ENCODE measurements around the gene PREX1.

PREX1 gene

GRCh38 chr20:48625136-48625900 lies 202.5 kb downstream of the PREX1 start:
- Histone ChIP-seq H3K27me3 (ENCODE audit: insufficient read depth, insufficient read length) (no peaks in the 10 kb centered on the region), H3K4me3 (ENCODE audit: insufficient read length, low read depth) (no peak overlapping the region), H3K9me3 (ENCODE audit: insufficient read depth, low read length) (no peaks in the 10 kb centered on the region), H3K9ac (ENCODE audit: insufficient read length, low read depth) (no peak overlapping the region), H3K36me3 (ENCODE audit: insufficient read depth, insufficient read length, low read length) (peaks cover 26% of the 10 kb centered on the region), H3K4me1 (ENCODE audit: insufficient read depth, insufficient read length) (peaks cover 15% of the 10 kb centered on the region)
- no peak for DNase-seq (ENCODE audit: low read depth, low spot score)
- TF ChIP-seq ZNF274 (IDR thresholded peaks at IDR 0.05; ENCODE audit: low read depth, low read length) (no peak), SUZ12 (IDR thresholded peaks at IDR 0.05; ENCODE audit: extremely low read depth, insufficient read depth, insufficient read length) (no peak), YY1 (IDR thresholded peaks at IDR 0.05; ENCODE audit: insufficient read depth, insufficient read length) (no peak)

GRCh38 chr20:48624315-48625020 lies 203.3 kb downstream of the PREX1 start:
- H3K36me3 ChIP-seq (ENCODE audit: insufficient read depth, insufficient read length, low read length), result peaks cover 26% of the 10 kb centered on the region
- no peak for DNase-seq (ENCODE audit: low read depth, low spot score)
- no peak overlapping the region for H3K4me3 ChIP-seq (ENCODE audit: insufficient read length, low read depth)
- TF ChIP-seq SUZ12 (IDR thresholded peaks at IDR 0.05; ENCODE audit: extremely low read depth, insufficient read depth, insufficient read length) (no peak), ZNF274 (IDR thresholded peaks at IDR 0.05; ENCODE audit: low read depth, low read length) (no peak), YY1 (IDR thresholded peaks at IDR 0.05; ENCODE audit: insufficient read depth, insufficient read length) (no peak)
- H3K9me3 ChIP-seq (ENCODE audit: insufficient read depth, low read length), result no peaks in the 10 kb centered on the region
- no peaks in the 10 kb centered on the region for H3K27me3 ChIP-seq (ENCODE audit: insufficient read depth, insufficient read length)
- peaks cover 22% of the 10 kb centered on the region for H3K4me1 ChIP-seq (ENCODE audit: insufficient read depth, insufficient read length)
- H3K9ac ChIP-seq (ENCODE audit: insufficient read length, low read depth), result no peak overlapping the region

DNA sequence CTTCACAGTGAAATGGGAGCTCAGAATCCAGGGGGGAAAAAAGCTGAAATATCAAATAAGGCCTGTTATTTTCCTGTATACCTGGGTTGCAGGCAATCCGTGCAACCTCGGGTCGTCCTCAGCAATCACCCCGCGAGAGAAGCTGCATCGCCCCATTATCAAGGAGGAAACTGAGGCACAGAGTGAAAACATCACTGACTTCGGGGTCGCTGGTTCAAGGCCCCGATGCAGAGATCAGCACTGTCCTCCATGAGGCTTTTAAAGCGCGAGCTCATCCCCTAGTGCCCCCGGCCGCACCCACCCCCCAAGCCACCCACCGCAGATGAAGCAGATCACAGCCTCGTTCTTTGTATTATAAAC lies 203.9 kb downstream of the PREX1 start:
- DNase-seq (ENCODE audit: low read depth, low spot score), result no peak
- H3K4me1 ChIP-seq (ENCODE audit: insufficient read depth, insufficient read length), result peaks cover 24% of the 10 kb centered on the region
- peaks cover 26% of the 10 kb centered on the region for H3K36me3 ChIP-seq (ENCODE audit: insufficient read depth, insufficient read length, low read length)
- TF ChIP-seq ZNF274 (IDR thresholded peaks at IDR 0.05; ENCODE audit: low read depth, low read length) (no peak), YY1 (IDR thresholded peaks at IDR 0.05; ENCODE audit: insufficient read depth, insufficient read length) (no peak), SUZ12 (IDR thresholded peaks at IDR 0.05; ENCODE audit: extremely low read depth, insufficient read depth, insufficient read length) (no peak)
- no peaks in the 10 kb centered on the region for H3K27me3 ChIP-seq (ENCODE audit: insufficient read depth, insufficient read length)
- no peaks in the 10 kb centered on the region for H3K9me3 ChIP-seq (ENCODE audit: insufficient read depth, low read length)
- H3K9ac ChIP-seq (ENCODE audit: insufficient read length, low read depth), result no peak overlapping the region
- H3K4me3 ChIP-seq (ENCODE audit: insufficient read length, low read depth), result no peak overlapping the region

DNA sequence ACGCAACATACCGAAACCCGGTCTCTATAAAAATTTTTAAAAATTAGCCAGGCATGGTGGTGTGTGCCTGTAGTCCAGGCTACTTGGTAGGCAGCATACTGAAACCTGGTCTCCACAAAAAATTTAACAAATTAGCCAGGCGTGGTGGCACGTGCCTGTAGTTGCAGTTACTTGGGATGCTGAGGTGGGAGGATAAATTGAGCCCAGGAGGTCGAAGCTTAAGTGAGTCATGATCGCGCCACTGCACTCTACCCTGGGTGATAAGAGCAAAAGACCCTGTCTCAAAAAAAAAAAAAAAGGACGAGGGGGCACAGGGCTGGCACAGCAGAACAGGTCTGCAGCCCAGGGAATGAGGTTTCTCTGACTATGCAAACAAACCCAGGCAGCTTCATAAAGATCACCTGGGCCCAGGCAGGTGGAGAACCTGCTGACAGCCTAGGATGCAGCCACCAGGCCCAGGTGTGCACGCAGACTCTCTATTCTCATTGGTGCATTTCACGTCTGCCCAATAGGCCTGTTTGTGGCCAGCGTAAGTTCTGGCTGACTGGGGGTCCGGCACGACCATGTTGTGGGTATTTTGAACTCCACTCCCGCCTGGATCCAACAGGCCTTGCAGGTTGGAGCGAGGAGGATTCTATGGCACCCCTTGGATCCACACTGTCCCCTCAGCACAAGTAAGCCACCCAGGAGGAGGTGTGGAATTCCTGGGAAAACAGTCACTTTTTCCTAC lies 204.5 kb downstream of the PREX1 start:
- Histone ChIP-seq H3K9ac (ENCODE audit: insufficient read length, low read depth) (peak overlapping the region; percentile 17), H3K36me3 (ENCODE audit: insufficient read depth, insufficient read length, low read length) (peaks cover 26% of the 10 kb centered on the region), H3K4me1 (ENCODE audit: insufficient read depth, insufficient read length) (peaks cover 24% of the 10 kb centered on the region), H3K9me3 (ENCODE audit: insufficient read depth, low read length) (no peaks in the 10 kb centered on the region), H3K27me3 (ENCODE audit: insufficient read depth, insufficient read length) (no peaks in the 10 kb centered on the region), H3K4me3 (ENCODE audit: insufficient read length, low read depth) (no peak overlapping the region)
- DNase-seq (ENCODE audit: low read depth, low spot score), result no peak
- TF ChIP-seq YY1 (IDR thresholded peaks at IDR 0.05; ENCODE audit: insufficient read depth, insufficient read length) (no peak), SUZ12 (IDR thresholded peaks at IDR 0.05; ENCODE audit: extremely low read depth, insufficient read depth, insufficient read length) (no peak), ZNF274 (IDR thresholded peaks at IDR 0.05; ENCODE audit: low read depth, low read length) (no peak)

DNA sequence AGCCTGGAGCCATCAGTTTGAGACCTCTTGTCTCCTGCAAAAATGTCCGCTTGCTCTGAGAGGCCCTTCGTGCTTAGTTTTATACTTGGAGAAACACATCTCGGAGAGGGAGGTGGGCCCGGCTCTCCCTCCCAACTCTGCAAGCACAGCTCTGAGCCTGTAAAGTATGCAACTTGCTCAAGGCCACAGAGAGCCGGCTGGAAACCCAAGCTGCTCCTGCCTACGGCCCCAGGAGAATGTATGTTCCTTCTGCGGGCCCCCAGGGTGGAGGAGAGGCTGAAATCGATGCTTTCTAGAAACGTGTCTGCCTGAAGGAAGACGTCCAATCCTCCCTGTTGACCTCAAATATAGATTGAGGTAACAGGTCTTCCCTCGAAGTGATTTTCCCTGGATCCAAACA lies 205.4 kb downstream of the PREX1 start:
- Histone ChIP-seq H3K27me3 (ENCODE audit: insufficient read depth, insufficient read length) (no peaks in the 10 kb centered on the region), H3K4me3 (ENCODE audit: insufficient read length, low read depth) (no peak overlapping the region), H3K36me3 (ENCODE audit: insufficient read depth, insufficient read length, low read length) (peaks cover 23% of the 10 kb centered on the region), H3K9ac (ENCODE audit: insufficient read length, low read depth) (no peak overlapping the region), H3K4me1 (ENCODE audit: insufficient read depth, insufficient read length) (peaks cover 24% of the 10 kb centered on the region), H3K9me3 (ENCODE audit: insufficient read depth, low read length) (no peaks in the 10 kb centered on the region)
- TF ChIP-seq SUZ12 (IDR thresholded peaks at IDR 0.05; ENCODE audit: extremely low read depth, insufficient read depth, insufficient read length) (no peak), ZNF274 (IDR thresholded peaks at IDR 0.05; ENCODE audit: low read depth, low read length) (no peak), YY1 (IDR thresholded peaks at IDR 0.05; ENCODE audit: insufficient read depth, insufficient read length) (no peak)
- no peak for DNase-seq (ENCODE audit: low read depth, low spot score)

DNA sequence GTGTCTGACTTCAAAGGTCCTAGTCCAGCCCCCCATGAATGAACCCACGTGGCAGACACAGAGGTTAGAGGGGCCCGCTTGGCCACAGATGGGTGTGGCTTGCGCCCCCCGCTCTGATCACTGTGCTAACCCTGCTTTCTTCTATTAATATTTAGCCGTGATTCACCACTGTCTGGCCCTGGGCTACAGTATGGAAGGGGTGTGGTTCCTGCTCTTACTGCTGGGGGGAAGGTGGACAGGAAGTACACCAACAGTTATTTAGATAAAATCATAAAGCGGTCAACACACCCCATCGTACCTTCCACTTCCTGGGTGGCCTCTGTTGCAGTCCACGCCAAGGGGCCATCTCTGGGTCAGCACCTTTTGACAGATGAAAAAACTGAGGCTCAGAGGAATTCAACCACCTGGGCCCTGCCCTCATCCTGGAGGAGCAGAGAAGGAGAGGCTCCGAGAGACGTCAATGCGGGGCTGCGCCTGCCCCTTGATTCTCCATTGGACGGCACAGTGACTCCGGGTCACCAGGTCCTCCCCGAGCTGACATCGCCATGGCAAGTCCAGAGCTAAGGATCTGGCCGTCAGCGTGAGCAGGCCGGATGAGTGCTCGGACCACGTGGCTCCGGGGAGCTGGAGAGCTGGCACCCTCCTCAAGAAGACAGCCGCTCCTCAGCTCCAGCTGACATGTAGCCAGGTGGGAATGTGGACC lies 206.3 kb downstream of the PREX1 start:
- H3K4me3 ChIP-seq (ENCODE audit: insufficient read length, low read depth), result no peak overlapping the region
- no peak for TF ChIP-seq ZNF274 (IDR thresholded peaks at IDR 0.05; ENCODE audit: low read depth, low read length)
- no peak for TF ChIP-seq YY1 (IDR thresholded peaks at IDR 0.05; ENCODE audit: insufficient read depth, insufficient read length)
- TF ChIP-seq SUZ12 (IDR thresholded peaks at IDR 0.05; ENCODE audit: extremely low read depth, insufficient read depth, insufficient read length), result no peak
- no peak for DNase-seq (ENCODE audit: low read depth, low spot score)

More for the DNA sequence above, 206.3 kb downstream of the PREX1 start:
- peaks cover 24% of the 10 kb centered on the region for H3K4me1 ChIP-seq (ENCODE audit: insufficient read depth, insufficient read length)
- H3K36me3 ChIP-seq (ENCODE audit: insufficient read depth, insufficient read length, low read length), result peaks cover 19% of the 10 kb centered on the region
- no peaks in the 10 kb centered on the region for H3K9me3 ChIP-seq (ENCODE audit: insufficient read depth, low read length)
- H3K27me3 ChIP-seq (ENCODE audit: insufficient read depth, insufficient read length), result no peaks in the 10 kb centered on the region
- H3K9ac ChIP-seq (ENCODE audit: insufficient read length, low read depth), result peak overlapping the region; percentile 57

All from NT2/D1 (cell line).